Right ventricle myocardium inferior (tissue), 1 donor: ENCODE data around the gene KRT13. TPM values are rescaled to one million over a fixed set of nuclear protein-coding genes. Genes with fewer than 3 reads are reported as not detected.

Experiments used
- ATAC-seq: fragments of 200-7000 bp; cut with Tn5 transposase; one replicate; pipeline ENCODE4 v1.9.1; 2020; ENCODE audit warnings: mild to moderate bottlenecking, moderate library complexity
- DNase-seq: peaks from one replicate; pipeline ENCODE4 v3.0.0; 2021; ENCODE audit errors: missing footprints
- intact Hi-C: fragments of 100-400 bp; cut with DNase I; formaldehyde crosslinking; loops from one replicate; pipeline ENCODE4 v1.11.0; 2022
- microRNA-seq: library from miRNA; unstranded; fragments of <30 nt; microRNA quantifications from one replicate; pipeline ENCODE4 v1.2.0, GENCODE V29; 2020
- total RNA-seq: library from RNA; stranded (reverse); fragmentation: NEBNext Ultra II Directional; extraction: Animal tissue kit (Norgen Biotek cat#: 25700); gene quantifications from one replicate; pipeline ENCODE4 v1.2.1, GENCODE V29; 2021
- donor health status: DM: no; HTN: yes; CAD: no; lungs with severe emphysema.

The KRT13 gene
- total RNA-seq, 1 donor from 2014 or later: not detected

GRCh38 chr17:41457676-41458075, 47.7 kb downstream of the KRT13 start:
- no peak for DNase-seq
- no peak for ATAC-seq
- intact Hi-C loops: no loop called here

DNA sequence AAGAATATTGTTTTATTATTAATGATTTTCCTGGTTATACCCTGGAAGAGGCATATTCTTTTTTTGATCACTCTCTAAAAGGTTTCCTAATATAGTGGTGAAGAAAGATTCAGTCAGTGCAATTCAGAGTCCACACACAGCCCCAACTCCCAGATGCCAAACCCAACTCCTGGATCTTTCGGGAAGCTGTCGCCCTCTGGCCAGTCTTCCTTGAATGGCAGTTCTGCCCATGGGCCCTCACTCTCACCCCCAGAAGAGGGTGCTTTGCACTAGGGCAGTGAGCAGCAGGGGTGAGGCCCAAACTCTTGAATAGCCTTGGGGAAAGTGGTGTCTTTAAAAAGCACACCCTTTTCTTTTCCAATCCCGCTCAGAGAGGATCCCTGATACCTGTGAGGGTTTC, 49.2 kb downstream of the KRT13 start:
- intact Hi-C loops: no loop called here
- no peak for DNase-seq
- ATAC-seq: no peak

GRCh38 chr17:41455236-41455635, 50.2 kb downstream of the KRT13 start:
- DNase-seq: no peak
- no peak for ATAC-seq
- intact Hi-C loops: no loop called here

DNA sequence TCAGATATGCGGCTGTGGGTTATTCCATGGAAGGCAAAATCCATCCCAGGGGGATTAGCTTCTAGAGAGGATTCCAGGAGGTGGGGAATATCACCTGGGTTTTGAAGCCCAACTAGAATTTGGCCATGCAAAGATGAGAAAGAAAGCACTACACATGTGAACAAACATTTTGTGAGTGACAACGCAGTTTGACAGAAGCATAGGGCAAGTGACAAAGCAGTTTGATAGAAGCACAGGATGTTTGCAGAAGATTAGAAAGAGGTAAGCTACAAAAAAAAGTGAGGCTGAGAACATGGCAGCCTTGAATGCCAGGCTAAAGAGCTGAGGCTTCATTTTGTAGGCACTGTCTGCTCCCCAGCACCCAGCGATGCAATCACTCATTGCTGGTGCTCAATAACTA, 52.3 kb downstream of the KRT13 start:
- DNase-seq (no peak), ATAC-seq (no peak)
- intact Hi-C loops: no loop called here

GRCh38 chr17:41452281-41452680, 53.1 kb downstream of the KRT13 start:
- DNase-seq (no peak), ATAC-seq (no peak)
- intact Hi-C loops: no loop called here

- no peak for ATAC-seq
- DNase-seq: no peak
- intact Hi-C loops: no loop called here
Observed at GRCh38 chr17:41451154-41451728, 54.2 kb downstream of the KRT13 start.

Small RNA genes lying within 50 kb of the gene (microRNA-seq; reads per million reads assigned to microRNA genes)
- gene MIR6510: not detected

Other genes with a start within 250 kb of the KRT13 start
- gene KRTAP9-6, start 240.2 kb downstream of the KRT13 start, total RNA-seq: not detected
- gene KRTAP9-7, start 229.9 kb downstream of the KRT13 start, total RNA-seq: not detected
- gene KRTAP29-1, start 202.8 kb downstream of the KRT13 start, total RNA-seq: not detected
- not detected for gene KRTAP16-1, start 196.3 kb downstream of the KRT13 start, total RNA-seq
- not detected for gene KRTAP17-1, start 189.9 kb downstream of the KRT13 start, total RNA-seq
- not detected for gene KRT33A, start 154.8 kb downstream of the KRT13 start, total RNA-seq
- gene KRT33B, start 135.8 kb downstream of the KRT13 start, total RNA-seq: not detected
- gene KRT34, start 123.3 kb downstream of the KRT13 start, total RNA-seq: not detected
- gene KRT31, start 108.0 kb downstream of the KRT13 start, total RNA-seq: not detected
- gene KRT37, start 81.0 kb downstream of the KRT13 start, total RNA-seq: not detected
- not detected for gene KRT38, start 64.6 kb downstream of the KRT13 start, total RNA-seq
- not detected for gene KRT32, start 38.2 kb downstream of the KRT13 start, total RNA-seq
- gene KRT35, start 24.5 kb downstream of the KRT13 start, total RNA-seq: not detected
- not detected for gene KRT36, start 15.7 kb downstream of the KRT13 start, total RNA-seq
- not detected for gene KRT15, start 13.3 kb upstream of the KRT13 start, total RNA-seq
- 1.4 TPM for gene KRT19, start 22.7 kb upstream of the KRT13 start, total RNA-seq
- gene KRT9, start 66.4 kb upstream of the KRT13 start, total RNA-seq: not detected
- gene KRT14, start 81.3 kb upstream of the KRT13 start, total RNA-seq: not detected
- gene KRT16, start 107.2 kb upstream of the KRT13 start, total RNA-seq: not detected
- gene KRT17, start 119.0 kb upstream of the KRT13 start, total RNA-seq: not detected
- gene EIF1, start 183.3 kb upstream of the KRT13 start, total RNA-seq: 1,166 TPM
- gene GAST, start 206.7 kb upstream of the KRT13 start, total RNA-seq: not detected
- gene HAP1, start 229.0 kb upstream of the KRT13 start, total RNA-seq: 0.14 TPM